Hematopoietic multipotent progenitor cell treated with erythropoietin and hydrocortisone succinate and interleukin-3 and kit ligand, for 17 days (in vitro differentiated cells): ENCODE results near the gene TENT5C.
A peak's percentile ranks its signal among the peaks of the same experiment; 100 is the strongest.

Experiments
- DNase-seq: peaks from one replicate; pipeline ENCODE4 v3.0.0-alpha.2; 2015; ENCODE audit warnings: low spot score

Gene TENT5C

GRCh38 chr1:117592155-117592554 lies 13.7 kb upstream of the TENT5C start:
- DNase-seq = no peak

GRCh38 chr1:117594261-117594990 lies 11.4 kb upstream of the TENT5C start:
- no peak for DNase-seq

- DNase-seq = no peak
Measured at GRCh38 chr1:117596023-117596720, 9.7 kb upstream of the TENT5C start.

DNA sequence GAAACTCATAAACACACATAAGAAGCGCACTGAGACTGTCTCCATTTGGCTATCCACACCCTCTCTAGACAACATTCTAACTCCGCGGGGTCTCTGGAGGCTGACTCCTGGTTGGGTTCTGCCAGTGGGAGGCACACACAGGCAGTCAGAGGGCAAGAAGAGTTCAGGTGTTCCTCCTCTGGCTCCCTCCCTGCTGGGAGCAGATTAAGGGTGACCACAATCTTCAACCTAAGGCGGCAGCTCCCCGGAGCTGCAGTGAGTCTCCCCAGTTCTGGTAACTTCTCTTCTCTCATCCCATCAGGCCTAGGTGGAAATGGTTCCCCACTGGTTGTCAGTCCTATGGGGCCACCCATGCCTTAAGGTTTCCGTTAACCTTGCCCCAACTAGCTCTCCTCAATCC lies 7.4 kb upstream of the TENT5C start:
- no peak for DNase-seq

- no peak for DNase-seq
Measured at GRCh38 chr1:117599286-117600221, 6.3 kb upstream of the TENT5C start.

DNA sequence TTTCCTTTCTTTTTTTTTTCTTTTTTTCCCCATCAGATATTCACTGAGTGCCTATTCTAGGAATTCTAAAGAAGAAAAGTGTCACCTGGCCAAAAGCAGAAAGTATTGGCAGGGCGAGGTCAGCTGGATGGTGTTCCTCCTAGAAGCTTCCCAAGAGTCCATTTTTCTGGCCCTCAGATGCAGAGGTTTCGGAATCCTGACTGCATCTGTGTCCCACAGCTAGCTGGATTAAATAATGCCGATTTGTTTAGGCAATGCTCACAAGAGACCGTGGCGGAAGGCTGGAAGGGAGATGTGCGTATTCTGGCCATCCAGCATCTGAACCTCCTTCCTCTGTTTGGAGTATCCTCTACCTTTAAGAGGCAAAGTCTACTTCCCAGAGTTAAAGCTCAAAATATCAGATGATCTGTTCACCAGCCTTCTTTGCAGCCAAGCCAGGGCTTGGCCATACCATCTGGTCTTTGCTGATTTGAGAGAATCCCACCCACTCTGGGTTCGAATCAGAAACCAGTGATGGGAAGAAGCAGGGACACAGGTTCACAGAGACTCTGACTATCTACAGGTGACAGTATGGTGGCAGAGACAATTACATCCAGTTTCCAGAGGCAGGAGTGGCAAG lies 5.4 kb upstream of the TENT5C start:
- no peak for DNase-seq

GRCh38 chr1:117600966-117601365 lies 4.9 kb upstream of the TENT5C start:
- no peak for DNase-seq

DNA sequence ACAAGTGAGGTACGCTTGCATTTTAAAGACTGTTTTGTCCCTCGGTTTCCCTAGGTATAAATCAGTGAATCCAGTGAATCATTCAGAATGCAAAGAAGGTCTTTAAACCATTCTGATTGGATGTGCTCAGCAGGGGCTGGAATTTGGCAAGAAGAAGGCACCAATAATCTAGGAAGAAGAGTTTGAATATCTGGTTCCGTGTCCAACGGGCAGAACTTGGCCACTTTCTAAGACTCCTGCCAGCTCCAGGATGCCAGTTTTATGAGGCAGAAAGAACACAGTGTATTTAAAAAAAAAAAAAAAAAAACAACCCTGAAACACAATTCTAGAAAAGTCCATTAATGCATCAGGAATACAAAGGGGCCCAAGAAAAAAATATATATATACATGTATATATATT lies 3.0 kb upstream of the TENT5C start:
- no peak for DNase-seq

GRCh38 chr1:117605164-117605773 lies 579 bp upstream of the TENT5C start:
- no peak for DNase-seq

GRCh38 chr1:117606649-117607430 lies 992 bp downstream of the TENT5C start:
- peak; percentile 79 for DNase-seq

GRCh38 chr1:117607471-117607870 lies 1.6 kb downstream of the TENT5C start:
- DNase-seq = peak; percentile 77

DNA sequence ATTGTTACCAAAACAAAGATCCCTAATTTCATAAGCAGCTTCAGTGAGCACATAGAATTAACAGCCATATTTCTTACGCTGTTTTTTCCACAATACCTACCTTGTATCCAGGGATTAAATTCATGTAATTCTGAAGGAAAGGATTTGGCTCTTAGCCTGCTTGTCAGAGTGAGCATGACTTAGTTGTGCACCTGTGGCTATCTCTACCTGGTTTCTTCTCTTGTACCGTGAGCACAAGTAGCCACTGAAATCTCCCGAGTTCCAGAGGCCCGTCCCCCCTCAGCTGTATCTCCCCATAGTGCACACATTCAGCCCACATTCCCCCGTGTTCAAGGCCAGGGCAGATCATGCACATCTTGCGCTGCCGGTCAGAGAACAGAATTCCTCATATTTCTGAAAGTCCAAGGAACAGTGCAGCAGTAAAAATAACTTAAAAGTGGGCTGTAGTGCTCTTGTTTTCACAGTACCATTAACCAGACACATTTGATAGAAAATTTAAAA lies 2.3 kb downstream of the TENT5C start:
- peak; percentile 64 for DNase-seq

GRCh38 chr1:117608758-117609157 lies 2.9 kb downstream of the TENT5C start:
- DNase-seq = peak; percentile 70

DNA sequence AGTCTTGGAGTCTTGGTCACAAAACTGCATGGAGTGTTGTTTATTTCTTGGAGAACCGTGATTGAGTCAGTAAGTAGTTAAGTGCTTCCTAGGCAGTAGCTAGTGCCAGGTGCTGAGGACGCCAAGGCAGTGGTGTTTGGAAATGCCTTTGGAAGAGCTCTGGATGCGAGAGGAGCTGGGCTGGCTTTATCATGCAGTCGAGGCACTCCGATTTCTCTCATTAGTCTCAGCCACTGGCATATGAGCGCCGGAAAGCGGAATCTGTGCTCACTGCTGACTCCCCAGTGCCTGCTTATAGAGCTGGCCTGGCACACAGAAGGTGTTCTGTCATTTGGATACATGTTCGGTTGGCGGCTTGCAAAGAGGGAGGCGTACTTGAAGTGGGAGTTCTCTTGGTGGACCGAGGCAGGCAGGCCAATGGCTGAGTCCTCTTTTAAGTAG lies 3.6 kb downstream of the TENT5C start:
- DNase-seq = peak; percentile 68

- peak; percentile 65 for DNase-seq
Measured at GRCh38 chr1:117610036-117610435, 4.2 kb downstream of the TENT5C start.

- DNase-seq = peak; percentile 92
Measured at GRCh38 chr1:117611121-117611601, 5.3 kb downstream of the TENT5C start.

GRCh38 chr1:117611894-117612483 lies 6.1 kb downstream of the TENT5C start:
- DNase-seq = no peak

- DNase-seq = peak; percentile 90
Measured at GRCh38 chr1:117612517-117613248, 6.8 kb downstream of the TENT5C start.

GRCh38 chr1:117613249-117613968 lies 7.6 kb downstream of the TENT5C start:
- peak; percentile 81 for DNase-seq
